ENCODE data around the gene TREM1. TPM values are rescaled to one million over a fixed set of nuclear protein-coding genes. Genes with fewer than 3 reads are reported as not detected.

TREM1 gene
- total RNA-seq, 4 donors from 2014 or later = 0.27 TPM; not detected in 3

- H3K27ac ChIP-seq = no peak overlapping the region
- no peak for DNase-seq
- H3K36me3 ChIP-seq = no peaks in the 10 kb centered on the region
- in situ Hi-C loops (cut with MboI; ENCODE audit: low pct_ligation_motif_present in 1 of 4, low pct_unique_long_range_greater_than_20kb in 1 of 4, low sequenced_read_pairs in 3 of 4) = no loop called here
- 35% methylated on average over 1 of the region's 1 CpG; no CpG with 5 or more reads in 1 of the 2 donors for WGBS, 2 donors (ENCODE audit: low coverage in 1 of 2)
- no peaks in the 10 kb centered on the region for H3K9me3 ChIP-seq
- intact Hi-C loops (cut with DNase I; ENCODE audit: low total_unique reads) = no loop called here
- H3K4me1 ChIP-seq = no peaks in the 10 kb centered on the region
- TF ChIP-seq EP300 (IDR thresholded peaks at IDR 0.05; ENCODE audit: low read depth) (no peak), POLR2A (IDR thresholded peaks at IDR 0.05) (no peak), POLR2AphosphoS5 (IDR thresholded peaks at IDR 0.05) (no peak)
- TF ChIP-seq, protein P1, sequence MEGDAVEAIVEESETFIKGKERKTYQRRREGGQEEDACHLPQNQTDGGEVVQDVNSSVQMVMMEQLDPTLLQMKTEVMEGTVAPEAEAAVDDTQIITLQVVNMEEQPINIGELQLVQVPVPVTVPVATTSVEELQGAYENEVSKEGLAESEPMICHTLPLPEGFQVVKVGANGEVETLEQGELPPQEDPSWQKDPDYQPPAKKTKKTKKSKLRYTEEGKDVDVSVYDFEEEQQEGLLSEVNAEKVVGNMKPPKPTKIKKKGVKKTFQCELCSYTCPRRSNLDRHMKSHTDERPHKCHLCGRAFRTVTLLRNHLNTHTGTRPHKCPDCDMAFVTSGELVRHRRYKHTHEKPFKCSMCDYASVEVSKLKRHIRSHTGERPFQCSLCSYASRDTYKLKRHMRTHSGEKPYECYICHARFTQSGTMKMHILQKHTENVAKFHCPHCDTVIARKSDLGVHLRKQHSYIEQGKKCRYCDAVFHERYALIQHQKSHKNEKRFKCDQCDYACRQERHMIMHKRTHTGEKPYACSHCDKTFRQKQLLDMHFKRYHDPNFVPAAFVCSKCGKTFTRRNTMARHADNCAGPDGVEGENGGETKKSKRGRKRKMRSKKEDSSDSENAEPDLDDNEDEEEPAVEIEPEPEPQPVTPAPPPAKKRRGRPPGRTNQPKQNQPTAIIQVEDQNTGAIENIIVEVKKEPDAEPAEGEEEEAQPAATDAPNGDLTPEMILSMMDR (IDR thresholded peaks at IDR 0.05) = no peak
- H3K27me3 ChIP-seq = peaks cover 4% of the 10 kb centered on the region
- H3K4me3 ChIP-seq = no peak overlapping the region
Measured at GRCh38 chr6:41291717-41292116, 5.2 kb upstream of the TREM1 start.

DNA sequence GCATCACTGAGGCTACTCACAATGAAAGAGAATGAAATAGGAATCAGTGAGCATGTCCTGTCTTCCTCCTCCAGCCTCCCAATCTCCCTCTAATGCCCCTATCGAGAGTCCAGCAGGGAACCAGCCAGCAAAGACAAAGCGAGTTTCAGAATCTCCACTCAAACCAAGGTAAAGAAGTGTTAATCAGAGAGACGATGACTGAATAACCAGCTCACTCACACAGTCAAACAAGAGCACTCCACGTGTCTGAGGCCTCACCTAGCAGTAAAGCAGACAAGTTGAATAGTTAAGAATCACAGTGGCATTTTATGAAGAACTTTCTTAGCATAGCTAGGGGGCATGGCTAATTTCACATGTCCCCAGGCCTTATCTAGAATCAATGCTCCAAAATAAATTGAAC is 3.3 kb upstream of the TREM1 start:
- H3K27me3 ChIP-seq = peaks cover 4% of the 10 kb centered on the region
- no peaks in the 10 kb centered on the region for H3K36me3 ChIP-seq
- H3K4me3 ChIP-seq = no peak overlapping the region
- 80 to 90% methylated on average over 3 to 4 of the region's 4 CpGs for WGBS, 2 donors (ENCODE audit: low coverage in 1 of 2)
- no peaks in the 10 kb centered on the region for H3K4me1 ChIP-seq
- TF ChIP-seq, protein P1 (IDR thresholded peaks at IDR 0.05) = no peak
- no peak for TF ChIP-seq POLR2A (IDR thresholded peaks at IDR 0.05)
- no peak for TF ChIP-seq POLR2AphosphoS5 (IDR thresholded peaks at IDR 0.05)
- TF ChIP-seq EP300 (IDR thresholded peaks at IDR 0.05; ENCODE audit: low read depth) = no peak
- H3K27ac ChIP-seq = no peak overlapping the region
- no peak for DNase-seq
- in situ Hi-C loops (cut with MboI; ENCODE audit: low pct_ligation_motif_present in 1 of 4, low pct_unique_long_range_greater_than_20kb in 1 of 4, low sequenced_read_pairs in 3 of 4) = no loop called here
- intact Hi-C loops (cut with DNase I; ENCODE audit: low total_unique reads) = no loop called here
- no peaks in the 10 kb centered on the region for H3K9me3 ChIP-seq

DNA sequence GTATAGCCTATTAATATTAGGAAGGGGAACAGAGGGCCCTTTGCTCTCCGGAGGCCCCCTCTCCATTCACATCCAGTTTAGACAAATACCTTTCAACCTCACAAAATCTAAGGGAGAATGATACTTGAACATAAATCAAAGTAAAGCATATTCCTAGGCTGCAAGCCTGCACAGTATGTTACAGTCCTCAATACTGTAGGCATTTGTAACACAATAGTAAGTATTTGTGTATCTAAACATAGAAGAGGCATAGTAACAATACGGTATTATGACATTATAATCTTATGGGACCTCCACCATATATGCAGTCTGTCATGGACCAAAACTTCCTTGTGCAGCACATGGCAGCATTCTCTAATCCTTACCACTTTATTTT is 2.3 kb upstream of the TREM1 start:
- intact Hi-C loops (cut with DNase I; ENCODE audit: low total_unique reads) = no loop called here
- no peak for TF ChIP-seq EP300 (IDR thresholded peaks at IDR 0.05; ENCODE audit: low read depth)
- no peak for TF ChIP-seq POLR2AphosphoS5 (IDR thresholded peaks at IDR 0.05)
- TF ChIP-seq, protein P1 (IDR thresholded peaks at IDR 0.05) = no peak
- no peak for TF ChIP-seq POLR2A (IDR thresholded peaks at IDR 0.05)
- no peak overlapping the region for H3K27ac ChIP-seq
- no peak overlapping the region for H3K4me3 ChIP-seq
- no peaks in the 10 kb centered on the region for H3K36me3 ChIP-seq
- peaks cover 4% of the 10 kb centered on the region for H3K27me3 ChIP-seq
- WGBS, 2 donors (ENCODE audit: low coverage in 1 of 2) = 90% methylated on average over 2 of the region's 2 CpGs; no CpG with 5 or more reads in 1 of the 2 donors
- no peaks in the 10 kb centered on the region for H3K4me1 ChIP-seq
- DNase-seq = no peak
- no peaks in the 10 kb centered on the region for H3K9me3 ChIP-seq
- in situ Hi-C loops (cut with MboI; ENCODE audit: low pct_ligation_motif_present in 1 of 4, low pct_unique_long_range_greater_than_20kb in 1 of 4, low sequenced_read_pairs in 3 of 4) = no loop called here

GRCh38 chr6:41288030-41288753 is 1.7 kb upstream of the TREM1 start:
- Histone ChIP-seq H3K4me1 (no peaks in the 10 kb centered on the region), H3K36me3 (no peaks in the 10 kb centered on the region), H3K4me3 (no peak overlapping the region), H3K27ac (no peak overlapping the region), H3K27me3 (peaks cover 4% of the 10 kb centered on the region), H3K9me3 (no peaks in the 10 kb centered on the region)
- DNase-seq = no peak
- in situ Hi-C loops (cut with MboI; ENCODE audit: low pct_ligation_motif_present in 1 of 4, low pct_unique_long_range_greater_than_20kb in 1 of 4, low sequenced_read_pairs in 3 of 4) (no loop called here), intact Hi-C loops (cut with DNase I; ENCODE audit: low total_unique reads) (no loop called here)
- TF ChIP-seq, protein P1 (IDR thresholded peaks at IDR 0.05) = no peak
- TF ChIP-seq POLR2A (IDR thresholded peaks at IDR 0.05) = no peak
- TF ChIP-seq EP300 (IDR thresholded peaks at IDR 0.05; ENCODE audit: low read depth) = no peak
- no peak for TF ChIP-seq POLR2AphosphoS5 (IDR thresholded peaks at IDR 0.05)
- WGBS, 2 donors (ENCODE audit: low coverage in 1 of 2) = 33 to 34% methylated on average over 6 of the region's 6 CpGs
